Fibroblast of peridontal ligament (primary cell): ENCODE measurements around the gene STAM.

ENCODE experiments used
- DNase-seq: peaks from one replicate; pipeline ENCODE4 v3.0.0-alpha.2; 2010; ENCODE audit errors: extremely low read depth

STAM gene

DNA sequence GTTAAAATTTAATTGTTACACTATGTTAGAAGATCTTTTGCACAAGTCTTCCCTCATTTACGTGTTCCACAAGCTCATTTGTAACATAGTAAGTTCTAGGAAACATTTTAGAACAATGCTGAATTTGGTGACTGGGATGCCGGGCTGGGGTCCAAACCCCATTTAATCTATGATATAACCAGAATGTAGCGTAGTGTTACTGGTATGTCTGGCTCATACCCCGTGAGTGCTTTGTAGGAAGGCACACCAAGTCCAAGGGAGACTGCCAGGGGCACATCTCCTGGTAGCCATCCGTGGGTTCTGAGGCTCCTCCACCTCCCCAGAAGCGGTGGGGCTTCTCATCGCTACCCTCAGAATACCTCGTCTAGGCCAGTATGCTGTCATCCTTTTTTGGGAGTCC, 86.7 kb downstream of the STAM start:
- peak; percentile 81 for DNase-seq

DNA sequence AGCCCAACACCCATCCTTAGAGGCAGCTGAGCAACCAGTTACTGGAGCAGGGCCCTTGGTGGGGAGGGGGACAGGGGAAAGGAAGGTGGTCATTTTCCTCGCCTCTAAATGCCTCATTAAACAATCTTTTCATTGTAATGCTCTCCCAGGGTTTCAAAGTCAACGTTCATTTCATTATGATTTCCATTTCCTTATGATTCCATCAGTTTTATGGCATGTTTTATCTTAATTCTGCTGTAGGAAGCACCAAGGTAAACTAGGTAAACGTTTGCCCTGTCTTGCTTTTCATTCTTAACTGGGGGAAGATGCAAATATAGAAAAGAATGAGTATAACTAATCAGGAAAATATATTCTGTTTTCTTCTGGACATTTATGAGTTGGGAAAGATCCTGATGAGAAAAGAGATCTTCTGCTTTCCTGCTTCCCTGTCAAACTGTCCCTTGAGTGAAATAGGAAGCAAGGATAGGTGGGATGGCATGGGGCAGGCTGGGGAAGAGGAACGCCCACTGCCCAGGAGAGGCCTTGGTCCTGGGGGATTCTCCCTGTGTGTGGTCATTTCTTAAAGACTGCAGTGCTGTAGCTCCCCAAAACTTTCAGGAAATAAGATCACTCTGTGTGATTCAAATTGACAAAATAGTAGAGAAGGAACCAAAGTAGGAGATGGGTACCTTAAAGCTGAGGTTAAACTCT, 87.5 kb downstream of the STAM start:
- DNase-seq: no peak

DNA sequence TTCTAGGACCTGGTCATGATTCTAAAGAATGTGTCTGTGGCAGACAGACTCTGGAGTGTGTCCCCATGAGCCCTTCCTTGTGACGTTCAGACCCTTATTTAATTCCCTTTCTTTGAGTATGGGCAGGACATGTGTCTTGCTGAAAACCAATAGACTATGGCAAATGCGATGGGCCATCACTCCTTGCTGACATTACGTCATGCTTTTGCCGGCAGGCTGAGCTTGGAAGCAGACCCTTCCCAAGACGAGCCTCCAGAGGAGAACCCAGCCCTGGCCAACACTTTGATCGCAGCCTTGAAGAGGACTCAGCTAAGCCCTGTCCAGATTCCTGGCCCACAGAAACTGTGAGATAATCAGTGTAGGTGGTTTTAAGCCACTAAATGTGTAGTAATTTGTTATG, 89.7 kb downstream of the STAM start:
- no peak for DNase-seq

DNA sequence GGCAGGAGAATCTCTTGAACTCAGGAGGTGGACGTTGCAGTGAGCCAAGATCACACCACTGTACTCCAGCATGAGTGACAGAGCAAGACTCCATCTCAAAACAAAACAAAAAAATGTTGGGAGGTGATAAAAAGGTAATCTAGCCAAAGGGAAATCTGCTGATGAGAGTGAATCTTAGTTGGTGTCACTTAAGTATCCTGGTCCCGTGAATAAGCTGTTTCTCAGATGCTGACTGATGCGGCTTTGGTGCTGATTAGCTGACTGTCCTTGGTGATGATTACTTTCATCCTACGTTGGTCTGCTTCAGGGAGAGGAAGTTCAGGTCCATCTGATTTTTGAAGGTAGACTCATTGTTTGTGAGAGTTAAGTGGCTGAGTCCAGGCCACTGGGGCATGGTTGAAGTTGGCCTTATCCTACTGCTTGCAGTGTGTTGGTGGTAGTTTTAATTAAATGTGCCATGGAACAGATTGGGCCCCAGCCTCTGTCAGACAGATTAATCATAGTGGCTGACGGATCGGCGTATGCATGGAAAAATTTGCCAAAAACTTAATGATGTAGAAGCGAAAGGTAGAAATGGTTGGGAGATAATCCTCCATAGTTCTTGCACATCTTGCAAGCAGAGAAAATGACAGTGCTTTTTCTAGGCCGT, 90.6 kb downstream of the STAM start:
- DNase-seq: no peak

DNA sequence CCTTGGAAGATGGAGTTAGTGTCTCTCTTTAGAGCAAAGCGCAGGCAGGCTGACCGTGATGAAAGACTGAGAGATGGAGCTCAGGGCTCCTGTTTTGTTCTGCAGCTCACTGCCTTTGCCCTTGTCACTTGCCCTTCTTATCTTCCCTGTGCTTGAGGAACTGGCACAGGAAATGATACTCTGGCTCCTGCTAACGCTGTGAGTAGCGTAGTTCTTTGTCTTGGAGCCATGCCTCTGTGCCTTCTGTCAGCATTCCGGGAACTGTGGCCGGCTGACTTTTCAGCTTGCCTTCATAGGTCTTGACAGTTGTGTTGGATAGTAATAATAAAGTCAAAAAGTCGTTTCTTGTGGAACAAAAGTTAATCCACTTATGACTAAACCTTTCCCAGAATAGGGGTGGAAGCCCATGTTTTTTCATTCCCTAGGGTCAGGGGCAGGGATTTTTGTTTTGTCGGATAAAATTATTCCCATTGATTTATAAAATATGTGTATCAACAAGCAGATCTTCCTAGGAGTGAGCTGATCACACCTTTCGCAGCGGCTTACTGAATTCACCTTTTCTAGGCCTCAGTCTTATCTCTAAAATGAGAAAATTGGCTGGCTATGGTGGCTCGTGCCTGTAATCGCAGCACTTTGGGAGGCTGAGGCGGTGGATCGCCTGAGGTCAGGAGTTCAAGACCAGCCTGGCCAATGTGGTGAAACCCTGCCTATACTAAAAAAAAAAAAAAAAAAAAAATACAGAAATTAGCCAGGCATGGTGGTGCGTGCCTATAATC, 91.4 kb downstream of the STAM start:
- DNase-seq: no peak

DNA sequence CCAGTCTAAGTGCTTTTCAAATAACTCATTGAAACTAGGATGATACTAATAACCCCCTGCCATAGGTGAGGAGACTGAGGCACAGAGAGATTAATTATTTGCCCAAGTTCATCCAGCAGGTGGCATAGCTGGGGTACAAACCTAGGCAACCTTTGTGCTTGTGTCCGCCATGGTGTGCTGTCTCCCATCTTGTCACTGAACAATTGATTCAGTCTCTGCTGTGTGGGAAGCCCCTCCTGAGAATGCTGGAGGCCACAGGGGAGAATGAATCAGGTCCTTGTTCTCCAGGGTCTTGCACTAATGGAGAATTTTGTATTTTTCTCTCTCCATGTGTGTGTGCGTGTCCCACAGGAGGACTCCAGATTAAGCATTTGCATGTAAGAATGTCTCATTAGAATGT, 92.3 kb downstream of the STAM start:
- no peak for DNase-seq

DNA sequence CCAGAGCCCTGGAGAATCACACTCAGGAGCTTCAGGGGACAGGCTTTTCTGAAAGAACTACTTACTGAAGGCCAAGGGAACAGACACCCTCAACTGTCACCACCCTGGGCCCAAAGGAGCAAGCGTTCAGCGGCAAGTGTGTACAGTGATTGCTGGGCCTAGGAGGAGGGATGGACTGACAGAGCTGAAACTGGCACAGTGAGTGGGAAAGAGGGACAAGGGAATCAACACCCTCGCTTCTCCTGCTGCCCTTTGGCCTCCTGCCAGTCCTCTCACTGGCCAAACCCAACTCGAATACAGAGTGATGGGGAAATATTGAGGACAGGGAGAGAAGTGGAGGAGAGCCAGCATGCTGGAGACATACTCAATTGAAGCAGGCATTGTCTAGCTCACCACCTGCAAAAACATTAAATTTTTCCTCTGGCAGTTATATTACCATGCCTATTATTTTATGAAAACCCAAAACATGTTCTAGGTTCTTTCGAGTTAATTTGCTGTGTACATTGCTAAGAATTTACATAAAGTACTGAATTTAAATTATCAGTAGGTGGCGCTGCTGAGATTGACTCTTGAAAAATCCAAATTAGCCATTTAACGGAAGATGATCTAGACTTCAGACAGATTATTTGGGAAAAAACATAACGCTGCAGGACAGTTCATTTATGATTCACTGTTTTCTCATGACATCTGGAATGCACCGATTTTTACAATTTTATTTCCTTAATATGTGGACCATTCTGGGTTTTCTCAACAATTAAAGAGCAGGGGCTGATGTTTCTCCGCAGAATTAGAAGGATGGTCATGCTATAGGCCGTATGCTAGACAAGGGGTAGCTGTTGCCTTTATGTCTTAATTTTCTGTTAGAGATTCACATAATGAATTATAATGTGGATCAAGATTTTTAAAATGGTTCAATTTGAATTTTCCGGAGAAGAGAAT, 93.3 kb downstream of the STAM start:
- peak; percentile 69 for DNase-seq

DNA sequence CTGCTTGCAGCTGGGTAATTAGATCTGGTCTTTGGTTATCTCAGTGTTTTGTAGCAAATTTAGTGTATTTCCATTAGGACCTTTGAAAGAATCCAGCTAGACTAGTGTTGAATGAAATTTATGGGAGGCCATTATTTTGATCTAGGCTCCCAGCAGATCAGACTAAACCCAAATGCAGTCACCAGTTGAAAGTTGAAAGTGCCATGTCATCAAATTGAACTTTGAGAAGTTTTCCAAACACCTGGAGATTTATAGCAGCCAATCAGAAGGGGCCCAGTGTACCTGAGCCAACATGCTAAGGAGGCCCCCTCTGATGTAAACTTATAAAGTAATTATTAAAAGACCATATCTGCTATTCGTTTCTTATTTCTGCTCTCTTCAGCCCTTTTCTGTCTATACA, 96.7 kb downstream of the STAM start:
- no peak for DNase-seq

DNA sequence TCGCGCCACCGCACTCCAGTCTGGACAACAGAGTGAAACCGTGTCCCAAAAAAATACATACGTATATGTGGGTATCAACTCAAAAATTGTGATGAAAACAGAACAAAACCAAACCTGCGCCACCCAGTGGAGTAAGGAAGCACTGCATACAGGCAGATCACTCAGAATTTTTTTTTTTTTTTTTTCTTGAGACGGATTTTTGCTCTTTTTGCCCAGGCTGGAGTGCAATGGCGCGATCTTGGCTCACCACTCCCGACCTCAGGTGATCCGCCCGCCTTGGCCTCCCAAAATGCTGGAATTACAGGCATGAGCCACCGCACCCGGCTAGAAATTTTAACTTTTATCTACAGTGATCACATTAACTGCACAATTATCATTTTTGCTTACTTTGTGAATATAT, 99.0 kb downstream of the STAM start:
- DNase-seq: peak; percentile 78

DNA sequence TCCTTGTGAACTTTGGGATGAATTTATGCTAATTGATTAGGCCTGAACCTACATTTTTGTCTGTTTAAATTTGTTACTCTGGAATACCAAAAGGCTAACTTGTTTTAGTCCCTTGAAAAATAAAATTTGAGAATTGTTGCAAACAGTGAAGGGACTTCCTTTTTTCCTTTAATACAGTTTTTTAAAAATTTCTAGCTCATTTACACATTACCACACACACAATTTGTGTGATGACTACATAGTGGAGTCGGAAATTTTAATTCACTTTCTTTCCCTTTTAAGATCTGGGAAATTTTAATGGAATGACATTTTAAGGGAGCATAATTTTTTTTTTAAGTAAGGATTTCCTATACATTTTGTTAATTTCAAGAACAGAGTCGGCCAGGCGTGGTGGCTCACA, 99.5 kb downstream of the STAM start:
- no peak for DNase-seq

DNA sequence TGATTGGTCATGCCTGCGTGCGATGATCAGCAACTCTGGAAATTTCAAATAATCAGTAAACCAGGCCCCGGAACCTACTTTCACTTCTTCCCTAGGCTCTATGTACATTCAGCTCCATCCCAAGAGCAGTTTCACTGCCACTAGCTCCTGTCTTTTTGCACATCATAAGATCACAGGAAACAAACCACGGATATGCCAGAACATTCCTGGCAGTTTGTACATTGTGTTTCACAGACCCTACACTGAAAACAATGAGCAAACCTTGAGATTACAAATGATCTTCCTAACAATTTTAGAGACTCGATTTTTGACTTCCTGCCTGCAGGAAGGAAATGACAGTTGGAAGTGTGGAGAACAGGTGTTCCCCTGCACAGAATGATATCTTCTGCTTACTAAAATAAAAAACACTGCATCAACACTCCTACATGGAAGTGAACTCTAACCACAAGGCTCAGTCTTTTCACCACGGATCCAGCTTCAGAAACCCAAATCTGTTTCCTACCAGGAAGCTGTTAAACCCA, 100.5 kb downstream of the STAM start:
- DNase-seq: no peak

DNA sequence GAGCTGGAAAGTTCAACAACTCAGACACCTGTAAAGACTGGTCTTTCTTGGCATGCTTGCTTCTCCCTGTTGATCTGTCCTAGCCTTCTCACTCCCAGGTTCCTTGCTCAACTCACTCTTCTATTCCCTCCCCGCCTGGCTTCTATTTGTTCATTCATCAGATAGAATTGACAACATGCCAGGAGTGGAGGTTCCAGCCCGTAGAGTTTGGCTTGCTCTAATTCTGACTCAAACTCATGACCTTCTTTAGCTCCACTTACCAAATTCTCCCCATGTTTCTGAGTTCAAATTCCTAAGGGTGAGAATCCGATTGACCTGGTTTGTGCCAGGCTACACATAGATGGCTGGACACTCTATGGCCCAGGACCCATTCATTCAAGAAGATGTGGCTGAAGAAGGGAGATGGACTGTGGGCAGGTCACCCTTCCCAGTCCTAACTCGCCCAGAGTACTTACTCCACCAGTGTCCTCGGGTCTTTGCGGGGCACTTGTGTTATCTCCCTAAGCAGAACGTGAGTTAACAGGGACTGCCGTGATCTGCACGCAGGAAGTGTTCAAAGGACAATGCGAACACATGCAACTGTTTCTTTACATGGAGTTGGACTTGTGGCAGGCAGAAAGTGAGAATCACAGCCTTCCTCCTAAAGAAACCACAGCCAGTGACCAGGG, 104.1 kb downstream of the STAM start:
- DNase-seq: peak; percentile 47

DNA sequence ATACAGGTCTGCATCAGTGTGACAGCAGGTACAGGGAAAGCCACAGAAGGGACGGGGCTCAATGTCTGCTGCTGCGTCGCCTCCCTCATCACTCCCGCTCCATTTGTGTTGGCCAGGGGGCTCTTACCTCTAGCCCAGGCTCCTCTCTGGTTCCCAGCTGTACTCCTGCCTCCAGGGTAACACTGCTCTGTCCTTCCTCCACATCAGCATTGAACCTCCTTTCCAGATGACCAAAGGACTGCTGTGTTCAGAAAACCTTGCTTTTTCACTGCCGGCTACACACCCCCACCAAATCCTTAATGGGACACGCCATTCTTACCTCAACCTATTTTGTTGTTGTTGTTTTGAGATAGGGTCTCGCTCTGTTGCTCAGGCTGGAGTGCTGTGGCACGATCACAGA, 105.9 kb downstream of the STAM start:
- no peak for DNase-seq

DNA sequence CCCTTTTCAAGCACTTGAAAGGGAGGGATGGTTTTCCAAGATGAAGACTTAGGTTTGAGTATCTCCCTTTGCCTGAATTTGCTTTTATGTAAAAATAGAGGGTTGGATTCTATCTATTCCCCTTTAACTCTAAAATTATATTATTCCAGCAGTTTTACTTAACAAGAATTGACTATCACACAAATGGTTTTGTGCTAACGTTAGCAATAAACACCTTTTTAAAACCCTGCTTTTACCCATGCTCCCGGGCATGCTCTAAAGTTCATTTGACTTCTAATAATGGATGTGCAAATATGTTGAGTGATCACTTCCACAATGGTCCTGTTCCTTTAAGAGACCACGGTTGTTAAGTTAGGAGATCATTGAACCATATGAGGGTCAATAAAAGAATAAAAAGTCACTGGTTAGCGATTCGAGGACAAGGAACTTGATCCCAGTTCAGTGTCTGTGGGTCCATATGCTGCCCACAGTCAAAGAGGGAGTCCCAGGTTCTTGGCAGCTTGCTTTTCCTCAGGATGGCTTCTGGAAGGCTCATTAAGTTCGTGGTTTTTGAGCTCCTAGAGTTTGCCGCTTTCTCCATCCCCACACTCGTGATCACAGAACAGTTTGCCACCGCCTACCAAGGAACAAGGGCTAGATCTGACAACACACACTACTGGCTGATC, 108.0 kb downstream of the STAM start, which contains the start of gene TMEM236:
TMEM236 (plus strand) TSS at position 421 of the 665 bp plus-strand sequence; CDS start at position 516, 95 bp downstream.
- DNase-seq: no peak

DNA sequence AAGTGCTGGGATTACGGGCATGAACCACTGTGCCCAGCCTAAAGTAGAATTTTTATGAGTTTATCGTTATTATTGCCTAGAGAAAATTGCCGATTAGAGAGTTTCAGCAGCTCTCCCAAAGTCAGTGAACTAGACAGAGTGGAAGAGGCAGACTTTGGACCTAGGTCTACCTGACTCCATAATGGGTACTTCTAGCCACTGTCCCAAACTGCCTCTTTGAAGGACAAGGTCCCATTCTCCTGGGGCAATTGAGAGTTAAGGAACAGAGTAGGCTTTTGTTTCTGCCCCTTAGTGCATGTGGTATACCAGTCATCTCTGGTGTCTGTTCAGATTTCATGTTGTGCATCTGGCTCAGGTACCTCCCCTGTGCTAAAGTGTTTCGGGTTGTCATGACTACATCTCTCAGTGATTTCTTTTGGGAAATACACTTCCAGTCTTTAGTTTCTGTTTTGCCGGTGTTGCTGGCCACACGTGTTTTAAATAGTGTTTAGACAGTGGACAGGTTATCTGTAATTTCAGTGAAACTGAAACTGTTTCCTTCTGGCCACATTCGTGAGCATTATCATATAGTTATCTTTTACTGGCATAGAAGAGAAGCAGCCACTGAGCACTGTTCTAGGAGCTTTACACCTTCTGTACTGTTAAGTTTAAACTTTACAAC, 112.7 kb downstream of the STAM start:
- DNase-seq: peak; percentile 38

DNA sequence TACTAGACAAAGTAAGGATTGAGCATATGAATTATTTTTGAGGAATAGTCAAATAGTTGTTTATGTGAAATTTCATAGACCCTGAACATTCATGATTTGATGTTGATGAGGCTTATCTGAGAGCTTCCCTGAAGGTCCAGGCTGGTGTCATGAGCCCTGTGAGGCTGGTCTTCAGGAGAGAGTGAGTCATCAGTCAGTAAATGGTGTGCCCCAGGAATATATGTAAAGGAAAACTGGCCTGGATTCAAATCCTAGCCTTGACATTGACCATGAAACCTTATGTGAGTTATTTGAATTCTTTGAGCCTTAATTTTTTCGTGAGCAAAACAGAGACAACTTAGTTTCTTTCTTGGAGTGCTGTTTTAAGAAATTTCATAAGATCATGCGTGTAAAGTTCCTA, 114.2 kb downstream of the STAM start:
- no peak for DNase-seq

DNA sequence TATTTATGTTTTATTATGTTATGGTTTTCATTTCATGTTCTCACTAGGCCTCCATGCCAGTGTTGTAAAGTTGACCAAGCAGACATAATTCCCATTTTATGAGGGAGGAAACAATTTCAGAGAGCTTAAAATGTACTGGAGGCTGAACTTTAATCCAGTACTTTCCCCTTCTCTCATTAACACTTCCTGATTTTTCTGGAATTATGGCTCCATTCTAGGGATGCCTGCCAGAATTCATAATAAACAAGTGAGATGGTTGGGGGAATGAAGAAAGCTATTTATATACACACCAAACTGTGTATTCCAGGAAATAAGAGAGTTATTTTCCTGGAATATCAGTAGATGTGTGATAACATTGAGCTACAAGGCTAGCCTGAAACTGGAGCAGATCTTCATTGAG, 114.9 kb downstream of the STAM start:
- DNase-seq: no peak

DNA sequence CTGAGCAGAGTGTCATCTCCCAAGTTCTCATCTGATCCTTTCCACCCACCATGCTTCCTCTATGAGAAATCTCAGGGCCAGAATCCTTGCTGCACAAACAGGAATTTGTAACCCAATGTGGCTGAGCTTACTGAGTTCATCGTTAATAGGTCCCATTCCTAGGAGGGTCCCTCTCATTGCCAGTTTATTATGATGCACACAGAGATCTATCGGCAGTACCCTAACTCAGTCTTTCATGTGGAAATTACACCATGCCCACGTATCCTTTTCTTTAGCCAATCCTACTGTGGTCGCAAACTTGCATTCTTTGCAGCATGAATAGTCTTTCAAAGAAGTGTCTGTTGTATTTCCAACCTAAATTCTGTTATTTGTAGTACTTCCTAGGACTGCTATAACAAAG, 120.2 kb downstream of the STAM start:
- no peak for DNase-seq

DNA sequence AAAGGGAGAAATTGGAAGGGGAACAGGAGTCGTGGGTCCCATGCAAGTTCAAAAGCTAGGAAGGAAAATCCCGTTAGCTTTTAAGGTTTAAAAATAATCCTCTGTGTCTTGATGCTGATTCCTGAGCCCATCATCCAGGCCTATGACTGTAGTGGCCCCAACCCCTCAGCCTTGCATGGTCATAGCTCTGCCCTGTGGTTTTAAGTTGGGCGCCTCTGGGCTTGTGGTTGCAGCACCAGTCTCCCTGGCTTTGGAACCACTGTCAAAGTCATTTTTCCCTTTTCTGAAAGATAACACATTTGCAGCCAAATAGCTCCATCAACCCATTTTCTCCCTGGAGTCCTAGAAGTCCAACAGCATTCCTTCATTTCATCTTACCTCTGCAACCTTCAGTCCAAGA, 121.7 kb downstream of the STAM start:
- DNase-seq: no peak
